Esophagus squamous epithelium (tissue), 4 donors: ENCODE measurements around the gene TRAPPC2L.

ENCODE experiments used
- CTCF ChIP-seq, 6 experiments: fragments of 450-650 bp in 4 of 6; fragments of 200-600 bp in 2 of 6; sonication (generic) in 2 of 6; IDR thresholded peaks; one replicate each; pipeline ENCODE4 v1.5.1; 2016 to 2019; ENCODE audit warnings: antibody characterized with exemption in 6 of 6, mild to moderate bottlenecking in 4 of 6, moderate library complexity in 4 of 6
- POLR2A ChIP-seq, 4 donors: fragments of 450-650 bp; IDR thresholded peaks; one replicate each; pipeline ENCODE4 v1.6.1; 2017; ENCODE audit warnings: antibody characterized with exemption in 4 of 4, mild to moderate bottlenecking in 4 of 4, moderate library complexity in 3 of 4

GRCh38 chr16:88820385-88821025 lies 36.4 kb upstream of the TRAPPC2L start:
- TF ChIP-seq CTCF (IDR thresholded peaks at IDR 0.05) (no peak), POLR2A (IDR thresholded peaks at IDR 0.05) (no peak)
